Fibroblast of peridontal ligament (primary cell): Measurements from ENCODE around the gene BHMT.
A peak's percentile ranks its signal among the peaks of the same experiment; 100 is the strongest.

Source experiments
- DNase-seq: peaks from one replicate; pipeline ENCODE4 v3.0.0-alpha.2; 2010; ENCODE audit errors: extremely low read depth

BHMT gene, protein sequence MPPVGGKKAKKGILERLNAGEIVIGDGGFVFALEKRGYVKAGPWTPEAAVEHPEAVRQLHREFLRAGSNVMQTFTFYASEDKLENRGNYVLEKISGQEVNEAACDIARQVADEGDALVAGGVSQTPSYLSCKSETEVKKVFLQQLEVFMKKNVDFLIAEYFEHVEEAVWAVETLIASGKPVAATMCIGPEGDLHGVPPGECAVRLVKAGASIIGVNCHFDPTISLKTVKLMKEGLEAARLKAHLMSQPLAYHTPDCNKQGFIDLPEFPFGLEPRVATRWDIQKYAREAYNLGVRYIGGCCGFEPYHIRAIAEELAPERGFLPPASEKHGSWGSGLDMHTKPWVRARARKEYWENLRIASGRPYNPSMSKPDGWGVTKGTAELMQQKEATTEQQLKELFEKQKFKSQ

DNA sequence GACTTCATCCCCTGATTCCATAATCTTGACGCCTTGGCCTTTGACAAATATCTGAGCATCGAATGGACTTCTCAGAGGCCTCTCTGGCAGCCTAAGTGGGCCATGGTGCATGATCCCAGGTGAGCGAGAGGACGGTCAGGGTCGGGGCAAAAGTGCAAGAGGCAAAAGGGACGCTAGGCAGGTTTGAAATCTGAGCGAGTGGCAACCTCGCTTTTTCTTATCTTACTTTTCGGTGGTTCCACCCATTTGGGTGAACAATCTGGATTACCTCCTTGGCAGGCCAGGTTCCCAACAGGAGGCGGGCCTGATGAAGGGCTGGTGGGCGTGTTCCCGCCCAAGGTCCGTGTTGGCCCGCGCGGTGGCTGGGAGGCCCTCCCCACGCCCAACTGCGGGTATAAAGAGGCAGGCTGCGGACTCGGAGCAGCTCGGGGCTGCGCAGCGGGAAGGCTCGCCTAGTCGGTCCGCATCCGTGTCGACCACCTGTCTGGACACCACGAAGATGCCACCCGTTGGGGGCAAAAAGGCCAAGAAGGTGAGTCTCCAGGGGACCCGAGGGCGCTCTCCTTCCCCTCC lies at the start of gene BHMT:
BHMT (plus strand) TSS at position 423 of the 573 bp plus-strand sequence; CDS start at position 500, 77 bp downstream.
- no peak for DNase-seq

DNA sequence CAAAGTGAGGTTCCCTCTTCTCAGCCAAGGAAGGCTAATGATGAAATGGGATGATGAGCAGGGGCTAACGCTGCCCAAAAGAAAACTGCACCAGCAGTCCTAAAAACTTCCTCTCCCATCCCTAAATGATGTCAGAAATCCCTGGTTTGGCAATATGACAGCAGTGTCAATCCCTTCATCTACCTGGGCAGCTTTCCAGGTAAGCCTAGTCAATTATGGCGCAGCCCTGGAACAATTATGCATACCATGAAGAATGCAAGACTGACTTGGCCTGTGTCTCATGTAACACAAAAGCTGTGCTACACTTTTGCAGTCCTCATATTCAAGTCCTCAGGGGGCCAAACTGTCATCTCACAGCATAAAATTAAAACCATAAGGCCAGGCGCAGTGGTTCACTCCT lies 49.2 kb upstream of the BHMT start:
- no peak for DNase-seq

DNA sequence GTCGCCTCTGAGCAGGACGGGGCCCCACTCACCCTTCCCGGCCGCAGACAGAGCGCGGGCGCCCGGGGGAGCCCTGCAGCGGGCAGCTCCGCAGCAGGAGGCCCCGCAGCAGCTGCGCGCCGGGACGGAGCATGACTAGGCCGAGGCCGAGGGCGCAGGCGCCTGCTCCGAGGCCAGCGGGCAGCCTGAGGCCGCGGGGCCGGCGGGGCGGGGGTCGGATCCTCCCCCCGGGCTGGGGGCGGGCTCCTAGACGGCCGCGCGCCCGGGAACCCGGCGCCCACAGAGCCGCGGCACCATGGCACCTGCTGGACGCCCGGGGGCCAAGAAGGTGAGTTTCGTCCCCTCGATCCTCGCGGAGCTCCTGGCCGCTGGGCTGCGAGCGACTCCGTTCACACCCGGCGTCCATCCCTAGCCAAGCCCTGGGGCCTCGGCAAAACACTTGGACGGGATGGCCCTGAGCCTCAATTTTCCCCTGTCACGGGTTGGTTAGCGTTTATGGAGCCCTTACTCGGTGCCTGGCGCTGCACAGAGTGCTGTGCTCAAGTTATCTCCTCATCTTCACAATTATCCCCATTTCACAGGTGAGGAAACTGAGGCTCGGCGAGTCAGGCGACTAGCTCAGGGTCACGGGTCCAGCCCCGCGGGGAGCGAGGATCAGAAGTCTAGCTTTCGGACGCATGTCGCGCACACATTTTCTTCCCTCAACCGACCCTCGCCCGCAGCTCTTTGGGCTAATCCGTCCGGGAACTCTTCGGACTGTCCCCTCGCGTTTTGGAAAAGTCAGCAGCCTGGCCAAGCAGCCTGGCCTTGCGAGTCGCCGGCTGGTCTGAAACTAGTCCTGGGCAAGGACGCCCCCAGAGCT lies 41.9 kb upstream of the BHMT start, which contains the start of the genes BHMT2 and DMGDH:
BHMT2 (plus strand) TSS at position 280 of the 862 bp plus-strand sequence; CDS start at position 296, 16 bp downstream.
DMGDH (minus strand) TSS at position 187 of the 862 bp plus-strand sequence; CDS start at position 133, 54 bp downstream.
- DNase-seq, result peak; percentile 23

DNA sequence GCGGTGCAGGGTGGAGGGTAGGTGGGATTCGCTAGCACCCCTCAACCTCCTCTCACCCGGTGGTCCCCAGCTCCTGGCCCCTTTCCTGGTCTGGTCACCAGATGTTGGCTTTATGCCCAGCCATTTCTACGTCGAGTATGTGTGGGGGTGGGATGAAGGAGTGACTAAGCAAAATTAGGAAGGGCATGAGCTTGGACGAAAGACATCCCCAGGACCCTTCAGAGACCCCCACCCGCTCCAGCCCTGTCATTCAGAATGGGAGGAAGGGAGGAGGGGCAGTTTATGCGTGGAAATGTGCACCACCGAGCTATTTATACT lies 41.3 kb upstream of the BHMT start:
- peak; percentile 28 for DNase-seq

DNA sequence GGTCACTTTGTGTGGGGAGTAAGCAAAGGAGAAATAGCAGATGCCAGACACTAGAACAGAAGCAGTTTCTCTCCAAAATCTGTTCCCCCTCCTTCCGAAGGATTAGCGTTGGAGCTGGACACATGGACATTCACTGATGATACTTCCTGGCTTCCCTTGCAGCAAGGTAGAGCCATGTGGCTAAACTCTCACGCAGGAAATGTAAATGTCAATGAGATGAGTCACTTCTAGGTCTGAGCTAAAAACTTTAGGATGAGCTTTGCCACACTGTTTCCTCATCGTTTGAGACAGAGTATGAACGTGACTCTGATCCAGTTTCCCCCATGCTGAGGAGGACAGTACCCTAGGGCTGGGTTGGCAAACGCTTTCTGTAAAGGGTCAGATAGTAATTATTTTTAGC lies 37.0 kb upstream of the BHMT start:
- DNase-seq, result no peak

DNA sequence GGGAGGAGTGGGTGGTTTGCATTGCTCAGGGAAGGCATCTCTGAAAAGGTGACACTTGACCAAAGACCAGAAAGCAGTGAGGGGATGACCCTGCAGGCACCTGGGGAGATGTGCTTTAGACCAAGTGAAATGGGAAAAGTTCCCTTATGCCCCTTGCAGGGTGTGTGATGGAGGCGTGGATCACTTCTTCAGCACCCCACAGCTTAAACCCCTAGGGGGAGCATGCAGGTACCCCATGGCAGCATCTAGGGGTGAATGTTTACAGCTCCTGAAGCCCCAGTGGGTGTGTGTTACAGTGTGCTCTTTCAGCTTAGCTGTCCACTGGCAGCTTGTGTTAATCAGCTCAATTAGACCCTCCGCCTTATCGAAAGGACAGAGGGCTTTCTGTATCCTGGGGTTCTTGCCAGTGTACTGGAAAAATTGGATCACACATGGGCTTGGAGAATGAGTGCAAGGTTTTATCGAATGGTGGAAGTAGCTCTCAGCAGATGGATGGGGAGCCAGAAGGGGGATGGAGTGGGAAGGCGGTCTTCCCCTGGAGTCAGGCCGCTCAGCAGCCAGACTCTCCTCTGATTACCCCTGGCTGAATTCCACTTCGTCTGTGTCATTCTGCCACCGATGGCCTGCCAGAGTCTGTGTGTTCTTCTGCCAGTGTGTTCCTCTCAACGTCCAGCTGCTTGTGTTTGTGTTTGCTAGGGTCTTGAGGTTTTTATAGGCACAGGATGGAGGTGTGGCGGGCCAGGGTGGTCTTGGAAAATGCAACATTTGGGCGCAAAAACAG lies 35.8 kb upstream of the BHMT start:
- no peak for DNase-seq

DNA sequence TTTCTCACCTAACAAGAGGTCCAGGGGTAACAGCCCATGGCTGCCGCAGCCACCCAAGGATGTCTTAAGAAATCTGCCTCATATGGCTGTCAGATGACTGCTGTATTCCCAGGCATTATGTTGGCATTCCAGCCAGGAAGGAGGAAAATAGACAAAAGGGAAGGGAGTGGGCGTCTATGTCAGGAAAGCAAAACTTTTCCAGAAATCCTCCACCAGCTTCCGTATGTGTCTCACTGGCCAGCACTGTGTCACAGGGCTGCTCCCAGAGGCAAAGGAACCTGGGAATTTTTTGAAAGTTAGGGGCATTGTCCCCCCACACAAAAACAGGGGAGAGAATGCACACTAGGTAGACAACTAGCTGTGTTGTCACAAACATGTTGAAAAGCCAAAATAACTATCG lies 34.8 kb upstream of the BHMT start:
- DNase-seq, result no peak

DNA sequence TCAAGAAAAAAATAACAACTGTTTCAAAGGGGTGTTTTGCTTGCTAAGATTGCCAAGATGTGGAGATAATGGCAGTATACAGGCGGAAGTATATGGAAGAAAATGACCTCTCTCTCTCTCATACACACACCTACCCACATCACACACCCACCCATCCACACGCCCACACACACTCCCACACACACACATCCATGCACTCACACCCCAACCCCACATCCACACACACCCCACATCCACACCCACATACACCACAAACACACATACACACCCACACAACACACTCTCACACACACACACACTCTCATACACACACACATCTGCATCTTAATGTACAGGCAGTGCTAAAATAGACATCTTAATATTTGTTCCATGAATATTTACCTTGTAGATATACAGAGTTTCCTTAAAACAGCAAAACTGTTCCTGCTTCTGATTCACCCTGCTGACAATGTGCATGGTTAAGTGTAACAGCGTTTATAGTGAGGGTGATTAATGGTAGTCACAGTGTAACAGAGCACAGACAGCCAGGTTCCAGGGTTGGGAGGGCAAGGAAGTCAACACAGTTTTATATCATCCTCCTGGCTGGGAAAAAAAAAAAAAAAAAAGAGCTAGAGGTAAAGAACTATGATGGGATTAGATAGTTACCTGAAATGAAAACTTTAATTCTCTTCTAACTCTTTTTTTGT lies 33.8 kb upstream of the BHMT start:
- DNase-seq, result no peak

DNA sequence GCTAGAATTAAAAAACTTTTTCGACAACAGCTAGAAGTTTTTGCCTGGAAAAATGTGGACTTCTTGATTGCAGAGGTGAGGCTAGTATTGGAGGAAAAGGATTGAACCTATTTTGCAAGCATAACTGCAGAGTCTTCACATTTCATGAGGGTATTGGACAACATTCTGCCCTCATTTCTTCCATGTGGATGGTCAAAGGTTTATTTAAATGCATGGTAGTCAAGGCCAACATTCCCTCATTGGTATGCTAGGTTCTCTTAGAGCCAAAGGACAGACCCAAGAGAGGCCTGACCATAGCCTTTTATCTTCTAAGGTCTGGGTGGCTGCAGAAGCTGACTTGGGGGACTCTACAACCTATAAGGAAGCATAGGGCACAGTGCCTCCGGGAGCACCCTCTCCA lies 30.8 kb upstream of the BHMT start:
- DNase-seq, result no peak

DNA sequence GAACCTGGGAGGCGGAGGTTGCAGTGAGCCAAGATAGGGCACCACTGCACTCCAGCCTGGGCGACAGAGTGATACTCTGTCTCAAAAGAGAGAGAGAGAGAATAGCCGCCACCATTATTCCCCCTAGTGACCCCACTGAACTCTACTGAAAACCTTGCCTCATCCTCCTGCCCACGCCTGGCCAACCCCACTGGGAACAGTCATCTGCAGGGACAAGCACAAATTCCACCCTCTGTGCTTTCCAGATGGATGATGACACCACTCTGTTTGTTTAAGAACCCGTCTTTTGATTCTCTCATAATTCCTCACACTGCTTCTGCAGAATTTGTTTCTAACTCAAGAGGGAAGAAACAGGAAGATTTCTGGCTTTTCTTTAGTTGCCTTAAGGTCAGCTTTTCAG lies 29.8 kb upstream of the BHMT start:
- DNase-seq, result no peak

DNA sequence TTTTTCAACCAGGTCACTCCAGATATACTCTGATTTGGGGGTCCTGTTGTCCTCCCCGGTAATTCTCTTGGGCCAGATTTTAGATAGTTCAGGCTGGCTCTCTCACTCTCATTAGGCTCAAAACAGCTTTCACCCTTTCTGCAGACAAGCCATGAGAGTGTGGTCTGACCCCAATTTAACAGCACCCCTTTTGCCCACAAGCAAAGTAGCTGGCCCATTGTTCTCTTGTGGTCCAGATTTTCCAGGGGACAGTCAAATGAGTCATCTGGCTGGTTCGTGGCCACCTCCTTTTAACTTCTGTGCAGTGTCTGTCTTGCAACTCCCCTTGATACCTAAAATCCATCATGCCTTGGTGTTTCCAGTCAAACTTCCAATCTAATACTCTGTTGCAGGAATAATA lies 25.5 kb upstream of the BHMT start:
- DNase-seq, result no peak

DNA sequence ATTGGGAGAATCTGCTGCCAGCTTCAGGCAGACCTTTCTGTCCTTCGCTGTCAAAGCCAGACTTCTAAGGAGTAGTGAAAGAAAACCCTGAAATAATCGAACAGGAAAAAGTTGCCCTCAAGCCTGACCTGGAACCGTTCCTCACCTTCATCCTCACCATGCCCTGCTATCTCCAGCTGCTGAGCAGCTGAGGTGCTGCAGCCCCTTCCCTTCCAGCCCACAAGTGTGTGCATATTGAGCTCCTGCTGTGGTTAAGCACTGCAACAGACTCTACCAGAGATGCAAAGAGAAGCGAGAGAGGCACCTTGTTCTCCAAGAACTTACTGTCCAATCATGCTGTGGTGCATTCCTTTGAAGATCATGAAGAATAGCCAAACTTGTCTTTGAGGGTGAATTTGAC lies 23.1 kb upstream of the BHMT start:
- DNase-seq, result no peak

DNA sequence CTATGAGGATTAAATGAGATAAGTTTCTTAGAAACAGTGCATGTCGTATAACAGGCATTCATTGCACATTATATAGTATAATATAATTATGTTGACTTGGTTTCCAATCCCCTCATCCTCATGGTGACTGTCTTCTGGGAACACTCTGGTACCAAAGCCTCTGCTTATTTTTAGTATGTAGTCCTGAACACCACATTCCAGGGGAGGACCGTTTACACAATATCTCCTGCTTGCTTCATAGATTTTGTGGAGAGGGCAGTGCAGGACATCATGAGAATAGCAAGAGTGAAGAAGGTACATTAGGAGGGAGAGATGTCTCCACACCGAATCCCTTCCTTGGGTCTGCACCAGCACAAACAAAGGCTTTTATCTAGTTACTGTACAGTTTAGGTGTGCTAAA lies 20.5 kb upstream of the BHMT start:
- DNase-seq, result no peak

DNA sequence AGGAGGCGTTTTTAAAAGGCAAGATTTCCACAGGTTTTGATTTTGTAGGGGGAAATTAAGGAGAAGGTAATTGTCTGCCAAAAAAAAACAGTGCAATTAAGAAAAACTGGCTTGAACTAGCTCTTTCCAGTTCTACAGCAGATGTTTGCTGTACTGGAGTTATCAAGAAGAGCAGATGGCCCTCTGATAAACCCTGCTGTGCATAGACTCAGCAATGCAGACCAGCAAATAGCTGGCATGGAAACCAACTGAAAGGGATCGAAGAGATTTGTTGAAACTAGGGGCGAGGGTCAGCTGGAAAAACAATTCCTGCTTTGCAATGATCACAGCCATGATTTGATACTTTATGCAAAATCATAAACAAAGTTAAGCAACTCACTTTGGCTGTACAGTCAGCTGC lies 17.8 kb upstream of the BHMT start:
- no peak for DNase-seq

DNA sequence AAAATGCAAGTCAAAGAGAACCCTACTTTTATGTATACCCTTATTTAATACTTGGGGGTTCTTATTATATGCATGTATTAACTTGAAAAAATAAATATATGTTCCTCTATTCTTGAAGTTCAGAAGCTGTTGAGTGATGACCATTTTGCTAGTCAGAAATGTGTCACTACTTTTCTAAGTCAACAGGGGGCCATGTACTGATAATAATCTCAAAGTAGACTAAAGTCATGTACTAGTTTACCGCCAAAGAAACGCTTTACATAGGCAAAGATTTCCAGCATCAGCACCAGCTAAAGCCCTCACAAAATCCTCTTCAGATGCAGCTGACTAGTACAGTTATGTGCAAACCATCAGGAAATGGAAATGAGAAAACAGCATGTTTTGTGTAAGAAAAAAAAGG lies 5.7 kb upstream of the BHMT start:
- DNase-seq, result no peak

DNA sequence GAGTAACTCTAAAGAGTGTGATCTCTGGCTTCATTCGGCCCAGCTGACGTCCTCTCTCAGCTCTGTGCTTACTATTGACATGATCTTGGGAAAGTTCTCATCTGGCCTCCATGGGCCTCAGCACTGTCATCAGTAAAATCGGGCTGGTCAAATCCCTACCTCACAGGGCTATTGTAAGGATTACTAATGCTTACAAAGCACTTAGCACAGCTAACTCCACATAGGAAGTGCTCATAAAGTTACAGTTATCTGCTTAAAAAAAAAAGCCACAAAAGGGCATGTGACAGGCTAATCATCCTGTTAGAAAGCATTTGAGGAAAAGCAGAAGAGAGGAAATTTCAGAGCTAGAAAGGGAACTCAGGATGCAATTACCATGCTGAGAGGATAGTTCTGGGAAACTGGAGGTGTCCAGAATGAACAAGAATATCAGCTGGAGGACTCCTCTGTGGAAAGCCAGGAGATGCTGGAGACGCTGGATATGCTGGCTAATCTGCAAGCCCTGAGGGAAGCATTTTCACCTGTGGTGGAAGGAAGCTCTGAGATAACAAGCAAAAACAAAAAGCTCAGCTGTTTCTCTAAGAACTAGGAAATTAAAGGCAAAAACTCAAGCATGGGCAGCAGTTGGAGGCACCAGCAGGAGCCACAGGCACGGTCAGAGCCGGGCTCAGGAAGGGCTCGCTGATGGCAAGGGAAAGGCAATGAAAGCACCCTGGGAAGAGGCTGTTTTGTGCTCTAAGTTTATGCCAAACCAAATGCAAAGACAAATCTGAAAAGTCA lies 4.4 kb upstream of the BHMT start:
- DNase-seq, result peak; percentile 3

DNA sequence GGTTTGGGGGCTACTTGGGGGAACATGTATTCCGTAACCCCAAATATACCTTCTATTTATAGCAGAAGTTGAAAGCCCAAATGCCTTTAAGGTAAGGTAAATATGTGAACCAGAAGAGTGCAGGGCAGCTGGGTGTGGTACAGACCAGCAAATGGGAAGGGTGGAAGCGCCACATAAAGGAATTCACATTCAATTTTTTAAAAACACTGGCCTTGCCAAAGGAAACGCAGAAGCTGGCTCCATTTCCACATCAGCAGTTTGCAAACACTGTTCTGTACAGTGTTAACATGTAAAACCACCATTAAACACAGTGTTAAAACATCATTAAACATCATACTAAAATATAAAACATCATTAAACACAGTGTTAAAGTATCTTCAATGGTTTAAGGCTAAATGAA lies 3.5 kb upstream of the BHMT start:
- DNase-seq, result peak; percentile 5

DNA sequence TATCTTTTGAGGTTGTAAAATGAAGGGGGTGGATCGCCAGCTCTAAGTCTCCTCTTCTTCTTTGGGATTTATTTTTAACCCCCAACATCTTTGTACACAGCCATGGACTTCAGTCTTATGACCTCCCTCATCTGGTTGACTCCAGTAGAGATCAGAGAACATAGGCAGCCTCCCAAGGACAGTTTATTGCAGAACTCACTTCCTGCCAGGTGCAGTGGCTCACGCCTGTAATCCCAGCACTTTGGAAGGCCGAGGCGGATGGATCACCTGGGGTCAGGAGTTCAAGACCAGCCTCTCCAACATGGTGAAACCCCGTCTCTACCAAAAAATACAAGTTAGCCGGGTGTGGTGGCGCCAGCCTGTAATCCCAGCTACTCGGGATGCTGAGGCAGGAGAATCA lies 2.8 kb upstream of the BHMT start:
- DNase-seq, result no peak

DNA sequence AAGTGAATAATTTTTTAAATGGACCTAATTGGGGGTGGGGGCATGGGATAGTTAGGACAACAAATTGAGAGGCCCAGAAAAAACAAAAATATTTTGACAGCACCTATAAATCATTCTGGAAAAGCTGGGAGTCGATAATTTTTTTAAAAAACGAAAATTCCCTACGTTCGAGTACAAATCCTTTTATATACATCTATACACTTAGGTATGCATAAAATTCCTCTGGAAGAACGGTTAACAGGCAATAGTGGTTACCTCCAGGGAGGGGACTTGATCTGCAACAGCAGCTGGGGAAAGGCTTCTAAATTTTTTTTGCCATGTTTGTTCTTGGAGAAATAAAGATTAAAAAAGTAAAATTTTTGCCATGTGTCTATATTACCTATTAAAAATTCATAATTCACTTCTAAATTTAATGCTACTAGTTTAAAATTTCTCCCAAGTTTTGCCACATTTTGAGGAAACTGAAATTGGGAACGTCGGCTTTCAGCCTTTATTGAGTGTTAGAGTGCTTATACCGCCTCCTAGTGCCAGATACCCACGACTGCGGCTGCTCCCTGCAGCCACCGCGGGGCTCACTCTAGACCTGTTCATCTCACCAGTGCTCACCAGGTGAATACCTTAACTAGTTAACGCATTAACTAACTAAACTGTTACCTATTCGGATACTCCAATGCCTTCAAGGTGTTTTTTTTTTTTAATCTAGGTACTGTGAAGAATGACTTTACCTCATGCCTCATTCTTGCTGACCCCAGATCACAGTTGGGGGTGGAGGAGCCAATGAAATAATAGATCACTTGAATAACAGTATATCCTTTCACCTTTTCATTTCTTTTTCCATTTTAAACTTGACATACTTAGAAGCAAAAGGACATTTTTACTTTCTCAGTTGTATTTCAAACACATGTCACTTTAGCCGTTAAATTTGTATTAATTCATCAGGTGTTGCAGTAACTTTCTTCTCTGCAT lies 1.8 kb upstream of the BHMT start:
- DNase-seq, result no peak
